HepG2 (cell line): ENCODE data around the gene PRKAB1. TPM values are rescaled to one million over a fixed set of nuclear protein-coding genes. Genes with fewer than 3 reads are reported as not detected.

ENCODE experiments used
- ARNT ChIP-seq: fragments of 450-650 bp; IDR thresholded peaks from 2 replicates; pipeline ENCODE4 v1.6.1; 2017
- ATRX ChIP-seq: sonication (generic); formaldehyde crosslinking; IDR thresholded peaks from 2 replicates; pipeline ENCODE4 v1.4.0; 2020; ENCODE audit warnings: missing genetic modification reagents, borderline replicate concordance
- IKZF4 ChIP-seq: sonication (generic); formaldehyde crosslinking; IDR thresholded peaks from 2 replicates; pipeline ENCODE4 v1.5.1; 2020; ENCODE audit warnings: borderline replicate concordance, mild to moderate bottlenecking, low read depth, missing genetic modification reagents; ENCODE audit errors: not compliant biosample characterization
- MED8 ChIP-seq: sonication (generic); formaldehyde crosslinking; IDR thresholded peaks from 2 replicates; pipeline ENCODE4 v1.8.1; 2023; ENCODE audit warnings: mild to moderate bottlenecking, missing genetic modification reagents; ENCODE audit not compliant: insufficient replicate concordance
- YEATS2 ChIP-seq: sonication (generic); formaldehyde crosslinking; IDR thresholded peaks from 2 replicates; pipeline ENCODE4 v1.4.0; 2020; ENCODE audit warnings: missing genetic modification reagents, borderline replicate concordance
- ZNF562 ChIP-seq: sonication (generic); formaldehyde crosslinking; IDR thresholded peaks from 2 replicates; pipeline ENCODE4 v1.8.0; 2022; ENCODE audit warnings: missing genetic modification reagents, borderline replicate concordance
- ZSCAN29 ChIP-seq: sonication (generic); formaldehyde crosslinking; conservative IDR thresholded peaks from 2 replicates; pipeline ENCODE4 v1.4.0; 2020; ENCODE audit warnings: mild to moderate bottlenecking, missing genetic modification reagents
- polyA plus RNA-seq, 8 experiments: library from polyadenylated mRNA; depleted of rRNA in 3 of 8; stranded (reverse) in 7 of 8; unstranded in 1 of 8; fragments of >200 nt; fragmentation: Illumina TruSeq in 4 of 8; extraction: Trizol in 4 of 8; gene quantifications; 2 replicates each; pipeline versions ENCODE4 v1.2.1 to v1.2.3, GENCODE V29; 2011 to 2016; ENCODE audit warnings: low read depth in 4 of 8, missing spikeins in 1 of 8, mixed read lengths in 1 of 8; ENCODE audit not compliant: insufficient read depth in 1 of 8
- total RNA-seq, 5 experiments: library from RNA; depleted of rRNA; stranded (reverse); fragments of >200 nt; fragmentation: Illumina TruSeq; extraction: Trizol; gene quantifications; 2 replicates each; pipeline ENCODE4 v1.2.3, GENCODE V29; 2016; ENCODE audit warnings: low read depth in 1 of 5
- TF ChIP-seq, protein P1 (sequence below): sonication (generic); formaldehyde crosslinking; IDR thresholded peaks from 2 replicates; pipeline ENCODE4; 2020; ENCODE audit warnings: missing genetic modification reagents, mild to moderate bottlenecking, borderline replicate concordance

Gene PRKAB1
- total and polyA plus RNA-seq, 2 of the 13 experiments (the other 11 are each of a cell fraction or from before 2014, with no cell fraction given) = 28.4 to 35.5 TPM

DNA sequence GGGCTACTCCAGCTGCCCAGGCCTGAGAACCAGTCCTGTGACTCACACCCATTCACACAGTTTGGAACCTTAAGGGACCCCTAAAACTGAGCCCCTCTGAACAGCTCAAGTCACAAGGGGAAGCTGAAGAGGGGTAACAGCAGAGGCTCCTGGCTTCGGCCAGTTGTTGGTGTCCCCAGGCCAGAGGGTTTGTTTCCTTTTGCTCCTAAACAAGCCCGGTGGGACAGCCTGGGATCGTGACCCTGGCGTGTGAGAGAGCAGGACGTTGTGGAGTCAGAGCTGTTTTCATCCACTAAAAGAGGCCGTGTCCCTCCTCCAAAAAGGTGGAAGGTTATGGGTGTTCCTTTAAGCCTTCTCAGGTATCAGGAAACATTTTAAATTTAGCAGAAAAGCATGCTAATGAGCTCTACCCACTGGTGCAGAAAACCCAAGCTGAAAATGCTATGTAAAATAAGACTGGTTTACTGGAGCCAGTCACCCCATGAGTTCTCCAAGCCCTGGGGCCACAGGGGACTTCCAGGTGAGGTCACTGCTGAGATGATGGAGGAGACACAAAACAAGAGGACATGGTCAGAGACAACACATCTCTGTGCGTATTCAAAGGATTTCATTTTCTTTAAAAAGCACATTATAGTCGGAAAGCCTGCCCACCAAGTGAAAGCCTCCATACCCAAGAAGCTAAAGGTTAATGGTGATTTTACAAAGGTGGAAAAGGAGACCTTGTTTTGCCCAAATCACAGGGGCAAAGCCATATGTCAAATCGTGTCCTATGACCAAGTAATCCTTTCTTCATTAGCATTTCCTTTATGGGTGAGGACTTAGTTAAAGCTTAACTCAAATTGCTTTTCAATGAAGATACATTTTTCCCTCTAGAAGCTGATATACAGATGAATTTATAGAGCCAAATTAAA lies 14.1 kb downstream of the PRKAB1 start (continued):
- TF ChIP-seq, protein P1, sequence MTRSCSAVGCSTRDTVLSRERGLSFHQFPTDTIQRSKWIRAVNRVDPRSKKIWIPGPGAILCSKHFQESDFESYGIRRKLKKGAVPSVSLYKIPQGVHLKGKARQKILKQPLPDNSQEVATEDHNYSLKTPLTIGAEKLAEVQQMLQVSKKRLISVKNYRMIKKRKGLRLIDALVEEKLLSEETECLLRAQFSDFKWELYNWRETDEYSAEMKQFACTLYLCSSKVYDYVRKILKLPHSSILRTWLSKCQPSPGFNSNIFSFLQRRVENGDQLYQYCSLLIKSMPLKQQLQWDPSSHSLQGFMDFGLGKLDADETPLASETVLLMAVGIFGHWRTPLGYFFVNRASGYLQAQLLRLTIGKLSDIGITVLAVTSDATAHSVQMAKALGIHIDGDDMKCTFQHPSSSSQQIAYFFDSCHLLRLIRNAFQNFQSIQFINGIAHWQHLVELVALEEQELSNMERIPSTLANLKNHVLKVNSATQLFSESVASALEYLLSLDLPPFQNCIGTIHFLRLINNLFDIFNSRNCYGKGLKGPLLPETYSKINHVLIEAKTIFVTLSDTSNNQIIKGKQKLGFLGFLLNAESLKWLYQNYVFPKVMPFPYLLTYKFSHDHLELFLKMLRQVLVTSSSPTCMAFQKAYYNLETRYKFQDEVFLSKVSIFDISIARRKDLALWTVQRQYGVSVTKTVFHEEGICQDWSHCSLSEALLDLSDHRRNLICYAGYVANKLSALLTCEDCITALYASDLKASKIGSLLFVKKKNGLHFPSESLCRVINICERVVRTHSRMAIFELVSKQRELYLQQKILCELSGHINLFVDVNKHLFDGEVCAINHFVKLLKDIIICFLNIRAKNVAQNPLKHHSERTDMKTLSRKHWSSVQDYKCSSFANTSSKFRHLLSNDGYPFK (CRISPR knock-in tag) = no peak
- TF ChIP-seq ZNF562 (CRISPR knock-in tag) (no peak), MED8 (CRISPR knock-in tag) (no peak), ZSCAN29 (CRISPR knock-in tag) (no peak), YEATS2 (CRISPR knock-in tag) (no peak), IKZF4 (no peak), ARNT (no peak), ATRX (CRISPR knock-in tag) (no peak)
- TF ChIP-seq, all 625 proteins: peak for 6
